Neuronal stem cell (in vitro differentiated cells): ENCODE results near the gene SUPT16H.

Experiments used
- DNase-seq: peaks from one replicate; pipeline ENCODE4 v3.0.0-alpha.2; 2013; ENCODE audit warnings: low spot score
- H2AFZ ChIP-seq: one replicate; pipeline ENCODE4 v1.6.1; 2013; ENCODE audit warnings: mild to moderate bottlenecking, low read length, inconsistent platforms
- H2AK5ac ChIP-seq: 2 replicates; pipeline ENCODE4 v1.6.1; 2013; ENCODE audit warnings: low read depth, mild to moderate bottlenecking, inconsistent platforms, low read length, moderate library complexity, mixed read lengths
- H2BK120ac ChIP-seq: 2 replicates; pipeline ENCODE4 v1.6.1; 2013; ENCODE audit warnings: low read depth, mild to moderate bottlenecking, inconsistent platforms, low read length, moderate library complexity, mixed read lengths
- H2BK12ac ChIP-seq: one replicate; pipeline ENCODE4 v1.6.1; 2013; ENCODE audit warnings: low read length, inconsistent platforms
- H2BK15ac ChIP-seq: 2 replicates; pipeline ENCODE4 v1.6.1; 2013; ENCODE audit warnings: mild to moderate bottlenecking, low read length, inconsistent platforms, mixed read lengths
- H2BK5ac ChIP-seq: one replicate; pipeline ENCODE4 v1.6.1; 2013; ENCODE audit warnings: inconsistent platforms, mild to moderate bottlenecking, low read length, moderate library complexity
- H3K14ac ChIP-seq: one replicate; pipeline ENCODE4 v1.6.1; 2013; ENCODE audit warnings: low read length, inconsistent platforms
- H3K18ac ChIP-seq: 2 replicates; pipeline ENCODE4 v1.6.1; 2013; ENCODE audit warnings: low read length, inconsistent platforms
- H3K23ac ChIP-seq: 2 replicates; pipeline ENCODE4 v1.6.1; 2013; ENCODE audit warnings: low read depth, mild to moderate bottlenecking, mixed read lengths, low read length, inconsistent platforms; ENCODE audit not compliant: poor library complexity
- H3K27ac ChIP-seq: replicated peaks from 3 replicates; pipeline ENCODE4 v1.5.1; 2013; ENCODE audit warnings: low read length, inconsistent platforms
- H3K27me3 ChIP-seq, 3 experiments: 2 replicates each; pipeline ENCODE4 v1.6.1; 2013; ENCODE audit warnings: low read length in 3 of 3, mild to moderate bottlenecking in 2 of 3, inconsistent platforms in 1 of 3, low read depth in 1 of 3, mixed read lengths in 1 of 3, moderate library complexity in 1 of 3; ENCODE audit not compliant: control insufficient read depth in 3 of 3, insufficient read depth in 3 of 3
- H3K36me3 ChIP-seq, 2 donors: replicated peaks in 1 of 2; 2 replicates each; pipeline ENCODE4 v1.6.1; 2013; ENCODE audit warnings: low read length in 2 of 2; ENCODE audit not compliant: control insufficient read depth in 2 of 2, insufficient read depth in 2 of 2
- H3K4ac ChIP-seq: 2 replicates; pipeline ENCODE4 v1.6.1; 2013; ENCODE audit warnings: inconsistent platforms, mild to moderate bottlenecking, low read length, moderate library complexity
- H3K4me1 ChIP-seq, 2 donors: 1 replicate in 1 of 2; 2 replicates in 1 of 2; pipeline ENCODE4 v1.6.1; 2013; ENCODE audit warnings: low read length in 2 of 2, low read depth in 1 of 2; ENCODE audit not compliant: control insufficient read depth in 2 of 2, insufficient read depth in 1 of 2
- H3K4me2 ChIP-seq: one replicate; pipeline ENCODE4 v1.6.1; 2013; ENCODE audit warnings: mild to moderate bottlenecking, low read length, inconsistent platforms; ENCODE audit not compliant: insufficient read depth, poor library complexity, severe bottlenecking
- H3K4me3 ChIP-seq, 2 donors: 2 replicates each; pipeline ENCODE4 v1.5.1; 2013; ENCODE audit warnings: low read length in 2 of 2, mild to moderate bottlenecking in 2 of 2, inconsistent platforms in 1 of 2, moderate library complexity in 1 of 2
- H3K79me1 ChIP-seq: one replicate; pipeline ENCODE4 v1.6.1; 2013; ENCODE audit warnings: low read depth, mild to moderate bottlenecking, inconsistent platforms, low read length, moderate library complexity
- H3K9ac ChIP-seq: one replicate; pipeline ENCODE4 v1.6.1; 2013; ENCODE audit warnings: mild to moderate bottlenecking, low read depth, low read length, inconsistent platforms; ENCODE audit not compliant: poor library complexity
- H3K9me3 ChIP-seq, 2 donors: replicated peaks in 1 of 2; 2 replicates each; pipeline versions ENCODE3 to v1.6.1; 2013; ENCODE audit warnings: low read length in 2 of 2, mild to moderate bottlenecking in 2 of 2, inconsistent platforms in 1 of 2, low read depth in 1 of 2, mixed read lengths in 1 of 2, moderate library complexity in 1 of 2; ENCODE audit not compliant: control insufficient read depth in 2 of 2, insufficient read depth in 1 of 2
- H4K8ac ChIP-seq: one replicate; pipeline ENCODE4 v1.6.1; 2013; ENCODE audit warnings: low read depth, mild to moderate bottlenecking, inconsistent platforms, low read length, moderate library complexity
- H4K91ac ChIP-seq: one replicate; pipeline ENCODE4 v1.6.1; 2013; ENCODE audit warnings: low read length, low read depth, mild to moderate bottlenecking, inconsistent platforms; ENCODE audit not compliant: poor library complexity
- WGBS, 2 donors: extraction: QIAGEN DNeasy Blood & Tissue Kit; methylation state at CpG; one replicate each; pipeline ENCODE4 v1.1.7; 2013; ENCODE audit warnings: missing lambda C conversion rate in 2 of 2, mixed read lengths in 1 of 2; ENCODE audit not compliant: insufficient read length in 2 of 2, insufficient replicate concordance in 1 of 2; ENCODE audit errors: extremely low coverage in 2 of 2; 5-methylcytosine and 5-hydroxymethylcytosine counted together

Gene SUPT16H

DNA sequence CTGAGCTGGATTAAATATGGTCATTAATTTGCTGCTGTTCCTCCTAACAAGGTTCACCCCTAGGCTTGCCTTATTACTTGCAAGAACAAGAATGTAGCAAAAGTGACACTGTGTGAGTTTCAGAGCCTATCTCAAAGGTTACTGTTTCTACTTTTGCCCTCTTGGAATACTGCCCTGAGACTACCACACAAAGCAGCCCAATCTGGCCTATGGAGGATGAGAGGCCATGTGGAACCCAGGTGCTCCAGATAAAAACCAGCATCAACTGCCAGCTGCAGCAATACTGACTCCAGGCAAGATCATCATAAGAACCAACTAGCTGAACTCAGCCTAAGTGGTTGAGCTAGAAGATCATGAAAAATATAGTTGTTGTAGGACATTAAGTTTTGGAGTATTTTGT, 22.4 kb upstream of the SUPT16H start:
- H3K9ac ChIP-seq, result no peak overlapping the region
- no peak overlapping the region for H3K4me2 ChIP-seq
- no peaks in the 10 kb centered on the region for H3K9me3 ChIP-seq
- H2BK12ac ChIP-seq, result no peak overlapping the region
- no peak overlapping the region for H3K4ac ChIP-seq
- H3K14ac ChIP-seq, result no peak overlapping the region
- peaks cover 45 to 98% of the 10 kb centered on the region in 2 donors for H3K36me3 ChIP-seq
- no peaks in the 10 kb centered on the region for H3K4me1 ChIP-seq
- no peak overlapping the region for H2BK15ac ChIP-seq
- no peak overlapping the region for H3K18ac ChIP-seq
- H4K91ac ChIP-seq, result no peak overlapping the region
- H2AFZ ChIP-seq, result no peak overlapping the region
- H3K79me1 ChIP-seq, result no peaks in the 10 kb centered on the region
- no peak overlapping the region for H4K8ac ChIP-seq
- no peak overlapping the region for H2AK5ac ChIP-seq
- no peak overlapping the region for H2BK120ac ChIP-seq
- H3K23ac ChIP-seq, result no peak overlapping the region
- H3K4me3 ChIP-seq, result no peak overlapping the region
- no peak overlapping the region for H2BK5ac ChIP-seq
- no peaks in the 10 kb centered on the region for H3K27me3 ChIP-seq
- H3K27ac ChIP-seq, result no peak overlapping the region
- no peak for DNase-seq

DNA sequence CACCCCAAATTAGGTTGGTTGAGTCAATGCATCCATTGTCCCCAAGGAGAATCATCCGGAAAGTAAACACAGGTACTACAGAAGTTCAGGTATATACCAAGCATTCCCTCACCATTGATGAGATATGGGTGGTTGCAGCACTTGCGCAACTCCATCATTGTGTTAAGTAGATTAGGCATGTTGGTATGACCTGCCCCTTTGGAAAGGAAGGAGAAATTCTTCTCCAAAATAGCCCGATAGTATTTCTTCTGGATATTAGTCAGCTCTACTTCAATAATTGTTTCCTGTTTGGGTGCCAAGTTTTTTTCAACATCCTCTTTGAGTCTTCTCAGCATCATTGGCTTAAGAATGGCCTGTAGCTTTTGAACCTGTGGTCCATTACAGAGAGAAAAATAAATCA, 21.3 kb upstream of the SUPT16H start:
- Histone ChIP-seq H3K9ac (no peak overlapping the region), H3K4ac (no peak overlapping the region), H3K27me3 (no peaks in the 10 kb centered on the region), H3K4me1 (no peaks in the 10 kb centered on the region), H2BK12ac (no peak overlapping the region), H3K4me3 (no peak overlapping the region), H2BK120ac (no peak overlapping the region), H2AK5ac (no peak overlapping the region), H3K4me2 (no peak overlapping the region), H3K79me1 (no peaks in the 10 kb centered on the region), H3K18ac (no peak overlapping the region), H2BK5ac (no peak overlapping the region), H3K9me3 (no peaks in the 10 kb centered on the region), H2BK15ac (no peak overlapping the region), H3K14ac (no peak overlapping the region), H4K91ac (no peak overlapping the region), H2AFZ (no peak overlapping the region), H4K8ac (no peak overlapping the region), H3K27ac (no peak overlapping the region), H3K36me3 (peaks cover 47 to 98% of the 10 kb centered on the region in 2 donors), H3K23ac (no peak overlapping the region)
- no peak for DNase-seq
- no CpG with 5 or more reads among the region's 3 CpGs for WGBS, 2 donors

- no peak overlapping the region for H2AFZ ChIP-seq
- H2BK120ac ChIP-seq, result no peak overlapping the region
- H2BK12ac ChIP-seq, result no peak overlapping the region
- no peak overlapping the region for H2BK5ac ChIP-seq
- no peak overlapping the region for H3K14ac ChIP-seq
- no peak overlapping the region for H4K91ac ChIP-seq
- H3K27ac ChIP-seq, result no peak overlapping the region
- no CpG with 5 or more reads among the region's 5 CpGs for WGBS, 2 donors
- no peak overlapping the region for H3K4ac ChIP-seq
- no peak overlapping the region for H3K18ac ChIP-seq
- H3K27me3 ChIP-seq, result no peaks in the 10 kb centered on the region
- no peak overlapping the region for H3K23ac ChIP-seq
- H3K9me3 ChIP-seq, result no peaks in the 10 kb centered on the region
- no peak overlapping the region for H3K9ac ChIP-seq
- no peak overlapping the region for H3K4me3 ChIP-seq
- H3K4me2 ChIP-seq, result no peak overlapping the region
- no peak overlapping the region for H2AK5ac ChIP-seq
- no peaks in the 10 kb centered on the region for H3K79me1 ChIP-seq
- H4K8ac ChIP-seq, result no peak overlapping the region
- peaks cover 52 to 98% of the 10 kb centered on the region in 2 donors for H3K36me3 ChIP-seq
- H3K4me1 ChIP-seq, result no peaks in the 10 kb centered on the region
- no peak overlapping the region for H2BK15ac ChIP-seq
- no peak for DNase-seq
Measured at GRCh38 chr14:21399311-21399870, 15.6 kb upstream of the SUPT16H start.

DNA sequence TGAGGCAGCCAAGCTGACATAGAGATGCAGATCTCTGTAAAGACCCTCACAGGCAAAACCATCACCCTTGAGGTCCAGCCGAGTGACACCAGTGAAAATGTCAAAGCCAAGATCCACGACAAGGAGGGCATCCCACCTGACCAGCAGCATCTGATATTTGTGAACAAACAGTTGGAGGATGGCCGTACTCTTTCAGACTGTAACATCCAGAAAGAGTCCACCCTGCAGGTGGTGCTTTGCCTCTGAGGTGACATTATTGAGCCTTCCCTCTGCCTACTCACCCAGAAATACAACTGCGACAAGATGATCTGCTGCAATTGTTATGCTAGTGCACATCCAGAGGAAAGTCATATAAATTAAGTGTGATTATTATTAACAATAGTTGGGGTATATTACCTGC, 15.1 kb upstream of the SUPT16H start:
- DNase-seq, result no peak
- Histone ChIP-seq H3K4ac (no peak overlapping the region), H3K4me3 (no peak overlapping the region), H2AFZ (no peak overlapping the region), H3K23ac (no peak overlapping the region), H3K14ac (no peak overlapping the region), H3K79me1 (no peaks in the 10 kb centered on the region), H4K8ac (no peak overlapping the region), H3K36me3 (peaks cover 55 to 100% of the 10 kb centered on the region in 2 donors), H3K9ac (no peak overlapping the region), H4K91ac (no peak overlapping the region), H2BK12ac (no peak overlapping the region), H2AK5ac (no peak overlapping the region), H2BK5ac (no peak overlapping the region), H3K27ac (no peak overlapping the region), H3K4me1 (no peaks in the 10 kb centered on the region), H3K18ac (no peak overlapping the region), H3K4me2 (no peak overlapping the region), H2BK15ac (no peak overlapping the region), H3K27me3 (no peaks in the 10 kb centered on the region), H2BK120ac (no peak overlapping the region), H3K9me3 (no peaks in the 10 kb centered on the region)
- no CpG with 5 or more reads among the region's 4 CpGs for WGBS, 2 donors
